Activated naive CD4-positive, alpha-beta T cell (primary cell): ENCODE results near the gene SCD5.

ENCODE experiments used
- DNase-seq, 4 experiments: peaks; one replicate each; lab custom pipeline; 2025; lab: John Stamatoyannopoulos, UW

The SCD5 gene

DNA sequence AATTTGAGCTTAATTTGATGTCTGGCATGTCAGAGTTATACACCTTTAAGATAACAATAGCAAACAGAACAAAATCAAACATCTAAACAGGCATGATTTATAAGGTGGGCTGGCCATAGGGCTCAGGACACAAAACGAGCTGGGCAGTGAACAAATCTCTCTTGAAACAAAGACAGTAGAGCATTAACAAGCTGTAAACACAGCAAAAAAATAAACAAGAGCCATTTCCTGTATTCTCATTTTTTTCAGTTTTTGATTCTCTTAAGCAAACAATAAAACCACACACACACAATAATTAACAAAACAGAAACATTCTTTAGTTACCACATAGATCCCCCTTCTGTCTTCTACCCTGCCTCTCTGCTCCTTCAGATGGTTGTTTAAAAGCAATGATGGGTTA is 168.5 kb downstream of the SCD5 start:
- DNase-seq: no peak

DNA sequence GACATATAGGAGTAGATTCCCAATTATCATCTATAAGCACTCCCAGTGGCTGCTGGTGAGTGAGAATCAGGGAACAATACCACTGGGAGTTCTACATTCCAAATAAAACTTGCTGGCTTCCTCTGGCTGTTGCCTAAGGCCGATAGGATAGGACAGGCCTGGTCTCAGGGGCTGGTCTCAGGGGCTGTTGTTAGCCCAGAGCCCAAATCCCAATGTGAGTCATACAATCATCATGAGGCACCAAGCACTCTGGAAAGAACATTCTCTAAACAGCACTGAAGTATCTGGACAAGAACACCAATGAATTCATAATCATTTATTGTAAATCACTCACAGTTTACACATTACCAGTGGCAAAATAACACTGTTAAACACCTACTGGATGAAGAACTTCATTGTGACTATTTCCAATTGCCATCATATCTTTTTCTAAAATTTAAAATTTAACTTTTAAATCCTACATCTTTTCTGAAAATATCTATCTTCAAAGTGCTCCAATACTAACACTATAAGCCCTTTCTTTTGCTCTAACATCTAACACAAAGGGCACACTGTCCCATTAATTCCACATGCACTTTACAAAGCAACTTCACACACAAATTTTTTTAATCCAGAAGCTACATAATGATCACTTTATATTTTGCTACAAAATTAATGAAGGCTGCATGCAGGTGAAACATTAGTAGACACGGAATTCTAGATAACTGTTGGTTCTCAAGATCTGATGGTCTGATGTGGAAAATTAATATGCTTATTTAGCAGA is 169.2 kb downstream of the SCD5 start:
- no peak for DNase-seq

DNA sequence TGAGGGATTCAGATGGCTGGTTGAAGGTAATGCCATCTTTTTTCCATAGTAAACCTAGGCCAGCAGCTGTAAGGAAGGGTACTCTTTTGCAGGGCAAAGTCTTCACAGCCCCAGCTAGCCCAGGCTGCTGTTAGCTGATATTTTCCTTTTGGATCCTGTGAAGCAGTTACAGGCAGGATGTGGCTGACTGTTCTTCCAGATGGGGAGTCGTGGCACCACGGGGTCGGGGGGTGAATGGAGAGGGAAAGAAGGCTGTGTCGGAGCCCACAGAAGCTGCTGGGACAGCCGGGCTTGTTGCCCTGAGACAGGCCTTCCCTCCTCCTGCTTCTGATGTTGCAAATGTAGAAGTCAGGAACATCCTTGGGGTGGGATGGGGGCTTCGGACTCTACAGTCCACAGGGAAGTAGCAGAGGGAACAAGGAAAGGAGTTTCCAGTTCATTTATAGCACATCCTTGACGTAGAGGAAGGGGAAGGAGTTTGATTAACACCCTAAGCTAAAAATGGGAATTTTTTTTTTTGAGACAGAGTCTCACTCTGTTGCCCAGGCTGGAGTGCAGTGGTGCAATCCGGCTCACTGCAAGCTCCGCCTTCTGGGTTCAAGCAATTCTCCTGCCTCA is 172.2 kb downstream of the SCD5 start:
- DNase-seq: no peak

DNA sequence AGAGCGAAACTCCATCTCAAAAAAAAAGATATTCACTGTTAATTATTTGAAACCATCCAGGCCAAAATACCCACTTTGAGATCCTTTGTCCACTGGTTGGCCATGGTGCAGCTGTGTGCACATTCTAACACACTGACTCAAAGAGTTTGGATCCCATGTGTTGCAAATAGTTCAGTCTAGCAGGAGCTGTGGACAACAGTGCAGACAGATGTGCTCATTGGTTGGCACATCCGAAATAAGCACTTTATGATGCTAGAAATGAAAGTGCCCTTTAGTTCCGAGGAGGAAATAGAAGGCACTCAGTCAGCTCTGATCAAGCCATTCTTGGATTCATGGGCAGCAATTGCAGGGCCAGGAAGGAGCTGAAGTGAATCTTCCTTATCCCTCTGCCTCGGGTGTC is 173.8 kb downstream of the SCD5 start:
- DNase-seq: no peak

GRCh38 chr4:82623121-82623683 is 175.4 kb downstream of the SCD5 start:
- DNase-seq: no peak

GRCh38 chr4:82621251-82621650 is 177.3 kb downstream of the SCD5 start:
- no peak for DNase-seq

DNA sequence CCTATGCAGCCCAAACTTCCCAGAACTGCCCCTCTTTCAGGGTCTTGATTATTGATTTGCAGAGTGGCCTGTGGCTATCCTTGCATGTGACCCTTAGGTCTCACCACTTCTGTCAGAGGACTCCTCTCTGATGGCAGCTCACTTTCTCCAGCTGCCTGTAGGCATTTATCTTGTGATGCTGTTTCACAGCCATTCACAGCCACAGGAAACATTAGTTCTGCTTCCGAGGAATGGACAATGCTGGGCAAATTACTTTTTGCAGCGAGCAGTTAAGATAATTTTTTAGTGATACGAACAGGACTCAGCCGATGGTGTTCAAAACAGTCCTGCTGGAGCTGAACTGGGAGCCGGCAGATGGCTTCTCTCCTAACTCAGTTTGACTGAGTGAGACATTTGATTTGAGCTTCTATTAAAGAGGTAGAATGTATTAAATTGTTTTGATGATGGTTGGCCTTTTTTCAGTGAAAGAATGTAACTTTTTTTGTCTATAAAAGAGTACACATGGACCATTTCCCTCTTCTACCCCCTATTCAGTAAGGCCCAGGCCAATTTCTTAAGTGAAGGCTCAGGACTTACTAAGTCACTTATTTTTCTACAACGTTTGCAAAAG is 178.4 kb downstream of the SCD5 start:
- no peak for DNase-seq

- no peak for DNase-seq
Observed at GRCh38 chr4:82618103-82618720, 180.4 kb downstream of the SCD5 start.

GRCh38 chr4:82614838-82615449 is 183.7 kb downstream of the SCD5 start:
- no peak for DNase-seq

DNA sequence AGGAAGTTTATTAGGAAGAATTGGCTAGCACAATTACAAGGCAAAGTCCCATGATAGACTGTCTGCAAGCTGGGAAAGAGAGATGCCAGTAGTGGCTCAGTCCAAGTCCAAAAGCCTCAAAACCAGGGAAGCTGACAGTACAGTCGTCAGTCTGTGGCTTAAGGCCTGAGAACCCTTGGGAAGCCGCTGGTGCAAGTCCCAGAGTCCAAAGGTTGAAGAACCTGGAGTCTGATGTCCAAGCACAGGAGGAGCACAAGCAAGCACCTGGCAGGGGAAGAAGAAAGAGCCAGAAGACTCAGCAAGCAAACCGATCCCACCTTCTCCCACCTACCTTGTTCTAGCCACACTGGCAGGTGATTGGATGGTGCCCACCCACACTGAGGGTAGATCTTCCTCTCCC is 185.5 kb downstream of the SCD5 start:
- DNase-seq: no peak

DNA sequence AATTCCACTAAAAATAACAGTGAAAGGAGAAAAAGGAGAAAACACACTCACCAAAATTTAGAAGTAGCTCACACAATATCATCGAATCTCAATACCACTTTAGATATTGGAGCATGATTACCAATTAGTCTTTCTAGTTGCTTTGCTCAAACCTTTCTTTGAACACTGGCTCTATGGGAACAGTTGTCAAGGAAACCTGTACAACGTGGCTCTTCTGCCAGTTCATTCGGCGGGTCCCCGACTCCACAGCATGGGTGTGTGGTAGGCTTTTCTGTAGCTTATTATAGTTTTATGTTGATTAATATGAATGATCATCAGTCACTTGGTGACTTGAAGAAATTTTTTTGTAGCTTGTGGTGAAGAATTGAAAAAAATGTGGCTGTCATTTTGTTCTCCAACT is 186.6 kb downstream of the SCD5 start:
- DNase-seq: no peak

DNA sequence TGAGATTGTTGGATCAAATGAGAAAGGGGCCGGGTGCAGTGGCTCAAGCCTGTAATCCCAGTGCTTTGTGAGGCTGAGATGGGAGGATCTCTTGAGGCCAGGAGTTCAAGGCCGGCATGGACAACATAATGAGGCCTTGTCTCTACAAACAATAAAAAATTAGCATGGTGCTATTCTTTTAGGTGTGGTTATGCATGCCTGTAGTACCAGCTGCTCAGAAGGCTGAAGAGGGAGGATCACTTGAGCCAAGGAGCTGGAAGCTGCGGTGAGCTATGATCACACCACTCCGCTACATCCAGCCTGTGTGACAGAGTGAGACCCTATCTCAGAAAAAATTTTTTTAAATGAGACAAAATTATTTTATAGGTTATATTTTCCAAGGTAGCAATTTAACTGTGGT is 187.1 kb downstream of the SCD5 start:
- no peak for DNase-seq

- DNase-seq: no peak
Observed at GRCh38 chr4:82610041-82610440, 188.6 kb downstream of the SCD5 start.

DNA sequence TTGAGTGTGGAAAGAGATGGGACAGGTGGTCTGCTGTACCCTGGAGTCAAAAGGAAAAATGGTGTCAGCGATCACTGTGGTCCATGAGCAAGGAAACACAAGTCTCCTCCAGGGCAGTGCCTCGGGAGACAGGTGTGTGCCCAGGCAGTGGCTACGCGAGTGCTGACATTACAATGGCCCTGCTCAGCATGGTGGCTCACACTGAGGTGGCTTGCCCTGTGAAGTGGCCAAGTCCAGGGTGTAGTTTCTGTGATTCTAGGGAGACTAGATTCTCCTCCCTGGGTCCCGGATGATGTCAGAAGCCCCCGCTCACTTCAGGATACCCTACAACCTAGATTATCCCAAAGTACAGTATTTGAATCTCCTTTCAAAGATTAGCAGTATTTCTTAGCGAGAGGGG is 192.0 kb downstream of the SCD5 start:
- DNase-seq: no peak

DNA sequence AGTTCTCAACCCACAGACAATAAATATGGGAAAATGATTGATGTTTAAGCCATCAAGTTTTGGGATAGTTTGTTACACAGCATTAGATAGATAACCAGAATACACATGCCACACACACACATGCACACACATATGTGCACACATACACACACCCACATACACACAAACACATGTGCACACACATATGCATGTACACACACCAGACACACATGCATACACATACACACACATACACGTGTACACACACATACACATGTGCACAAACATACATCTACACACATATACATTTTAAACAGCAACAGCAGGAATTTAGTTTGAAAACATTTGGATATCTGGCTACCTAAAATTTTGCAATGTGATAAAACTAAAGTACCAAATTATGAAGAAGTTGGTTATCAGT is 194.1 kb downstream of the SCD5 start:
- DNase-seq: no peak

- no peak for DNase-seq
Observed at GRCh38 chr4:82601242-82602015, 197.2 kb downstream of the SCD5 start.

GRCh38 chr4:82599336-82599735 is 199.3 kb downstream of the SCD5 start:
- no peak for DNase-seq

GRCh38 chr4:82594456-82594855 is 204.1 kb downstream of the SCD5 start:
- no peak for DNase-seq

GRCh38 chr4:82593411-82593810 is 205.2 kb downstream of the SCD5 start:
- no peak for DNase-seq

DNA sequence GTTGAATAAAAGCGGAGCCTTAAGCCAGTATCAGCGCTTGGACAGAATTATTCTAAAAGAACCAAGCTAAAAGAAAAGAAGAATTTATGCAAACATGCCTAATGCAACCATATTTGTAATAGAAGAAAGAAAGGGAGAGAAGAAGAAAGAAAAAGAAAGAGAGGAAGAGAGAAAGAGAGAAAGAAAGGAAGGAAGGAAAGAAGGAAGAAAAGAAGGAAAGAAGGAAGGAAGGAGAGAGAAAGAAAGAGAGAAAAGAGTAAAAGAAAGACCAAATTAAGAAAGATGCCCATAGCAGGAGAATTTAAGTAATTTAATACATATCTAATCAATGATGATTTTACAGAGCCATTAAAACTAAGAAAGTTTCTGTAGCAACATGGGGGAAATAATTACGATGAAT is 206.0 kb downstream of the SCD5 start:
- no peak for DNase-seq

DNA sequence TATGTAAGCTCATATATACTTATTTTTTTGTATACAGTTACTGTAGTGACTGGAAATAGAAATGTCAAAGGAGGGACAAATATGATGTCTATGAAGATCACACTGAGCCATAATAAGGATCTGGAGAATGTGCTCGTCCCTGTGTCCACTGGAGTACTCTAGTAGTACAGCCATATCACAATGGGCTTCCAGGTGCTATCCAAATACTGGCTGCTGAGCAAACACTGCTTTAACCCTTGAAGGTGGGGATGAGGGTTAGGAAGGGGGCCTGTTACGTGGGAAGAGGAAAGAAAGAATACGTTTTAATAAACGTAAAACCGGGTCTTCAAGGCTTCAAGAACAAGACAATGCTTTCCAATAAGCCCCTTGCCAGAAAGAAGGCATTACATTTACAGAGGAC is 207.0 kb downstream of the SCD5 start:
- DNase-seq: no peak

DNA sequence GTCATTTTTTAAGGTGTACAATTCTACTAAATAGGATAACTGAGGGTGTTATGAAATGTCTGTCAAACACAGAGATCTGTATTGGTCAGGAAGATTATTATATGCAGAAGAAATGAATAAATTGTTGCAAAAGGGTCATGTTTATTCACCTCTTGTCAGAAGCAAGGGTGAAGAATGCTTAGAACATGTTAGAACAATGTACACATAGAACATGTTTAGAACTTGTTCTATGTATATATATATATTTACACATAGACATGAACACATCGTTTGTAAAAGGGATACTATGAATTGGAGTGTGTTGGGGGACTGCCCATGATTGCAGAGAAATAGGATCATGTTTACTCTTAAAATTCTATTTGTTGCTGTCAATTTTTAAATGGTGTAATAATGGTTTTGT is 208.8 kb downstream of the SCD5 start:
- DNase-seq: no peak
